H9 (cell line): Measurements from ENCODE around the gene GHITM. TPM values are rescaled to one million over a fixed set of nuclear protein-coding genes. Genes with fewer than 3 reads are reported as not detected.
"Not testable (repeated sequence)": the region's sequence is repeated elsewhere in the genome, so short reads cannot be mapped to it uniquely, and the experiment has no call there.

Experiments used
- DNase-seq: peaks from one replicate; pipeline ENCODE4 v3.0.0-alpha.2; 2017
- H2AFZ ChIP-seq: one replicate; pipeline ENCODE4 v1.6.1; 2013; ENCODE audit warnings: mild to moderate bottlenecking, low read length, control low read depth, moderate library complexity
- H2AK5ac ChIP-seq: 2 replicates; pipeline ENCODE4 v1.6.1; 2013; ENCODE audit warnings: low read length, control low read depth, mixed read lengths; ENCODE audit not compliant: insufficient read length
- H2BK120ac ChIP-seq: one replicate; pipeline ENCODE4 v1.6.1; 2013; ENCODE audit warnings: low read depth, mild to moderate bottlenecking, low read length, control low read depth, inconsistent platforms; ENCODE audit not compliant: poor library complexity, severe bottlenecking
- H2BK12ac ChIP-seq: 2 replicates; pipeline ENCODE4 v1.6.1; 2013; ENCODE audit warnings: low read length, control low read depth, mixed read lengths, low read depth; ENCODE audit not compliant: insufficient read length
- H2BK15ac ChIP-seq: 2 replicates; pipeline ENCODE4 v1.6.1; 2013; ENCODE audit warnings: low read depth, low read length, control low read depth
- H2BK20ac ChIP-seq: one replicate; pipeline ENCODE4 v1.6.1; 2013; ENCODE audit warnings: low read depth, mild to moderate bottlenecking, low read length, control low read depth, inconsistent platforms; ENCODE audit not compliant: poor library complexity, severe bottlenecking
- H2BK5ac ChIP-seq: 2 replicates; pipeline ENCODE4 v1.6.1; 2013; ENCODE audit warnings: low read length, control low read depth, mixed read lengths; ENCODE audit not compliant: insufficient read length
- H3K14ac ChIP-seq: 2 replicates; pipeline ENCODE4 v1.6.1; 2013; ENCODE audit warnings: low read length, control low read depth; ENCODE audit not compliant: insufficient read depth
- H3K18ac ChIP-seq: 2 replicates; pipeline ENCODE4 v1.6.1; 2013; ENCODE audit warnings: low read depth, mild to moderate bottlenecking, mixed read lengths, low read length, control low read depth; ENCODE audit not compliant: insufficient read length
- H3K23ac ChIP-seq: 2 replicates; pipeline ENCODE4 v1.6.1; 2013; ENCODE audit warnings: low read length, control low read depth, mixed read lengths, low read depth; ENCODE audit not compliant: insufficient read length
- H3K23me2 ChIP-seq: 2 replicates; pipeline ENCODE4 v1.6.1; 2013; ENCODE audit warnings: low read depth, mild to moderate bottlenecking, mixed read lengths, low read length, control low read depth; ENCODE audit not compliant: insufficient read length, poor library complexity, severe bottlenecking
- H3K27ac ChIP-seq: 2 replicates; pipeline ENCODE4 v1.5.1; 2013; ENCODE audit warnings: low read length, control low read depth, mixed read lengths, low read depth; ENCODE audit not compliant: insufficient read length
- H3K27me3 ChIP-seq: 2 replicates; pipeline ENCODE4 v1.6.1; 2013; ENCODE audit warnings: low read length, control low read depth, inconsistent platforms; ENCODE audit not compliant: insufficient read depth
- H3K4ac ChIP-seq: 2 replicates; pipeline ENCODE4 v1.6.1; 2013; ENCODE audit warnings: low read depth, mild to moderate bottlenecking, control low read depth, inconsistent platforms, low read length, moderate library complexity
- H3K4me1 ChIP-seq: 2 replicates; pipeline ENCODE4 v1.6.1; 2013; ENCODE audit warnings: low read length, control low read depth, inconsistent platforms; ENCODE audit not compliant: insufficient read depth
- H3K4me2 ChIP-seq: 2 replicates; pipeline ENCODE4 v1.6.1; 2013; ENCODE audit warnings: low read length, control low read depth, mixed read lengths; ENCODE audit not compliant: insufficient read length, insufficient read depth
- H3K56ac ChIP-seq: 2 replicates; pipeline ENCODE4 v1.6.1; 2013; ENCODE audit warnings: low read depth, mild to moderate bottlenecking, mixed read lengths, low read length, control low read depth; ENCODE audit not compliant: insufficient read length
- H3K79me1 ChIP-seq: 2 replicates; pipeline ENCODE4 v1.6.1; 2013; ENCODE audit warnings: low read depth, mild to moderate bottlenecking, moderate library complexity, low read length, control low read depth, inconsistent platforms; ENCODE audit not compliant: insufficient read depth, poor library complexity, severe bottlenecking
- H3K79me2 ChIP-seq: 2 replicates; pipeline ENCODE4 v1.6.1; 2013; ENCODE audit warnings: low read length, control low read depth, inconsistent platforms; ENCODE audit not compliant: insufficient read depth
- H3K9ac ChIP-seq: 2 replicates; pipeline ENCODE4 v1.6.1; 2013; ENCODE audit warnings: low read length, control low read depth, mixed read lengths; ENCODE audit not compliant: insufficient read length; ENCODE audit errors: extremely low read depth
- H3K9me3 ChIP-seq: one replicate; pipeline ENCODE4 v1.6.1; 2013; ENCODE audit warnings: low read depth, low read length, inconsistent platforms; ENCODE audit not compliant: control insufficient read depth
- H3T11ph ChIP-seq: one replicate; pipeline ENCODE4 v1.6.1; 2013; ENCODE audit warnings: mild to moderate bottlenecking, low read length, control low read depth, inconsistent platforms
- H4K20me1 ChIP-seq: one replicate; pipeline ENCODE4 v1.6.1; 2013; ENCODE audit not compliant: control insufficient read depth, insufficient read length, insufficient read depth
- H4K5ac ChIP-seq: 2 replicates; pipeline ENCODE4 v1.6.1; 2013; ENCODE audit warnings: low read depth, mild to moderate bottlenecking, mixed read lengths, low read length, control low read depth; ENCODE audit not compliant: insufficient read length
- H4K8ac ChIP-seq: replicated peaks from 2 replicates; pipeline ENCODE4 v1.6.1; 2013; ENCODE audit warnings: low read length, control low read depth, mixed read lengths, low read depth; ENCODE audit not compliant: insufficient read length
- H4K91ac ChIP-seq: 2 replicates; pipeline ENCODE4 v1.6.1; 2013; ENCODE audit warnings: low read depth, mild to moderate bottlenecking, moderate library complexity, mixed read lengths, low read length, control low read depth; ENCODE audit not compliant: insufficient read length
- H3K27ac Mint-ChIP-seq, 3 experiments: 2 replicates in 2 of 3; 3 replicates in 1 of 3; pipeline ENCODE4 v1.8.0; 2020 to 2021; ENCODE audit warnings: mixed read lengths in 3 of 3, mild to moderate bottlenecking in 1 of 3, moderate library complexity in 1 of 3
- H3K27me3 Mint-ChIP-seq: 2 replicates; pipeline ENCODE4 v1.8.0; 2021; ENCODE audit warnings: low read depth, mild to moderate bottlenecking, moderate library complexity, mixed read lengths
- H3K36me3 Mint-ChIP-seq, 3 experiments: 2 replicates in 2 of 3; 3 replicates in 1 of 3; pipeline ENCODE4 v1.8.0; 2020 to 2021; ENCODE audit warnings: low read depth in 3 of 3, mixed read lengths in 3 of 3; ENCODE audit not compliant: insufficient read depth in 1 of 3
- H3K4me1 Mint-ChIP-seq, 2 experiments: 2 replicates each; pipeline ENCODE4 v1.8.0; 2020; ENCODE audit warnings: mixed read lengths in 2 of 2
- H3K4me3 Mint-ChIP-seq, 2 experiments: 2 replicates in 1 of 2; 3 replicates in 1 of 2; pipeline ENCODE4 v1.8.0; 2020 to 2021; ENCODE audit warnings: mild to moderate bottlenecking in 2 of 2, mixed read lengths in 2 of 2, moderate library complexity in 1 of 2
- H3K9me3 Mint-ChIP-seq, 2 experiments: 2 replicates in 1 of 2; 3 replicates in 1 of 2; pipeline ENCODE4 v1.8.0; 2020; ENCODE audit warnings: mild to moderate bottlenecking in 2 of 2, mixed read lengths in 2 of 2, moderate library complexity in 1 of 2
- WGBS: extraction: QIAGEN DNeasy Blood & Tissue Kit; methylation state at CpG from one replicate; pipeline ENCODE4 v1.1.7; 2013; ENCODE audit warnings: missing lambda C conversion rate, low lambda C conversion rate, mixed read lengths; ENCODE audit not compliant: insufficient read length; ENCODE audit errors: extremely low coverage; 5-methylcytosine and 5-hydroxymethylcytosine counted together
- total RNA-seq: library from RNA; stranded (reverse); gene quantifications from 2 replicates; pipeline ENCODE4 v1.2.1, GENCODE V29; 2021
- TF ChIP-seq, protein P1 (sequence below): fragments of 200-600 bp; sonication (generic); conservative IDR thresholded peaks from 3 replicates; pipeline ENCODE4 v1.8.0; 2021; ENCODE audit warnings: antibody characterized with exemption, mild to moderate bottlenecking

GHITM gene
- total RNA-seq, 1 experiment from 2014 or later: 95.6 TPM

GRCh38 chr10:84108797-84109196 lies 30.5 kb upstream of the GHITM start:
- Histone ChIP-seq H3K18ac (no peak overlapping the region), H3K4me1 (no peaks in the 10 kb centered on the region), H2BK120ac (no peak overlapping the region), H3K56ac (no peak overlapping the region), H3K14ac (no peak overlapping the region), H3T11ph (no peak overlapping the region), H4K91ac (no peak overlapping the region), H3K4me2 (no peak overlapping the region), H3K23me2 (no peaks in the 10 kb centered on the region), H3K79me2 (no peaks in the 10 kb centered on the region), H3K9me3 (no peaks in the 10 kb centered on the region), H3K79me1 (no peaks in the 10 kb centered on the region), H3K23ac (no peak overlapping the region), H4K5ac (no peak overlapping the region), H3K27ac (no peak overlapping the region), H2AK5ac (no peak overlapping the region), H2AFZ (no peak overlapping the region), H2BK15ac (no peak overlapping the region), H3K9ac (no peak overlapping the region), H3K4ac (no peak overlapping the region), H2BK12ac (no peak overlapping the region), H2BK20ac (no peak overlapping the region), H2BK5ac (no peak overlapping the region), H3K27me3 (no peaks in the 10 kb centered on the region), H4K8ac (no peak overlapping the region), H4K20me1 (no peaks in the 10 kb centered on the region)
- no CpG with 5 or more reads among the region's 18 CpGs for WGBS
- Mint-ChIP-seq H3K4me1 (peaks cover 0 to 5% of the 10 kb centered on the region in 2 experiments; a peak in 1 of 4 replicates), H3K36me3 (no peaks in the 10 kb centered on the region), H3K9me3 (no peaks in the 10 kb centered on the region), H3K4me3 (no peak overlapping the region), H3K27ac (no peak overlapping the region), H3K27me3 (peaks cover 2% of the 10 kb centered on the region)
- TF ChIP-seq, protein P1, sequence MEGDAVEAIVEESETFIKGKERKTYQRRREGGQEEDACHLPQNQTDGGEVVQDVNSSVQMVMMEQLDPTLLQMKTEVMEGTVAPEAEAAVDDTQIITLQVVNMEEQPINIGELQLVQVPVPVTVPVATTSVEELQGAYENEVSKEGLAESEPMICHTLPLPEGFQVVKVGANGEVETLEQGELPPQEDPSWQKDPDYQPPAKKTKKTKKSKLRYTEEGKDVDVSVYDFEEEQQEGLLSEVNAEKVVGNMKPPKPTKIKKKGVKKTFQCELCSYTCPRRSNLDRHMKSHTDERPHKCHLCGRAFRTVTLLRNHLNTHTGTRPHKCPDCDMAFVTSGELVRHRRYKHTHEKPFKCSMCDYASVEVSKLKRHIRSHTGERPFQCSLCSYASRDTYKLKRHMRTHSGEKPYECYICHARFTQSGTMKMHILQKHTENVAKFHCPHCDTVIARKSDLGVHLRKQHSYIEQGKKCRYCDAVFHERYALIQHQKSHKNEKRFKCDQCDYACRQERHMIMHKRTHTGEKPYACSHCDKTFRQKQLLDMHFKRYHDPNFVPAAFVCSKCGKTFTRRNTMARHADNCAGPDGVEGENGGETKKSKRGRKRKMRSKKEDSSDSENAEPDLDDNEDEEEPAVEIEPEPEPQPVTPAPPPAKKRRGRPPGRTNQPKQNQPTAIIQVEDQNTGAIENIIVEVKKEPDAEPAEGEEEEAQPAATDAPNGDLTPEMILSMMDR: no peak
- DNase-seq: peak; percentile 33

DNA sequence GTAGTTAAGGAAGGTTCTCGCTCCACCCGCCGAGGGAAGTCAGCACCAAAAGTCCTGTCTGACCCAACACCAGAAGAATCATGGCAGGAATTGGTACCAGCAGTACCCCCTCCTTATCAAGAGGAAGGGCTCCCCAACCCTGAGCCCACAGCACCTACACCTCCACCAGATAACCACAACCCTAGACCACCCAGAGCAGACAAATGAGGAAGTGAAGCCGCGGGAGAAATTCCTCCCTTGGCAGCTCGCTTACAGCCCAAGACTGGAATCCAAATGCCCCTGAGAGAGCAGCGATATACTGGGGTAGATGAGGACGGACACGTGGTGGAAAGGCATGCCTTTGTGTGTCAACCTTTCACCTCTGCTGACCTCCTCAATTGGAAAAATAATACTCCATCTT lies 29.5 kb upstream of the GHITM start:
- not testable (repeated sequence) for H2AFZ ChIP-seq, H3K9ac ChIP-seq, H2BK12ac ChIP-seq, H3K23me2 ChIP-seq, H3K9me3 Mint-ChIP-seq, H3K4me1 ChIP-seq, H2BK5ac ChIP-seq, H4K8ac ChIP-seq, H3K27me3 ChIP-seq, H3K4me2 ChIP-seq, H3K79me2 ChIP-seq, H2AK5ac ChIP-seq, H2BK15ac ChIP-seq, H4K91ac ChIP-seq, H3T11ph ChIP-seq, H3K9me3 ChIP-seq, DNase-seq, H3K27ac Mint-ChIP-seq, H3K18ac ChIP-seq, H3K4me1 Mint-ChIP-seq, H3K23ac ChIP-seq, H3K27ac ChIP-seq, H4K5ac ChIP-seq, H3K14ac ChIP-seq, H2BK120ac ChIP-seq, H3K36me3 Mint-ChIP-seq, H4K20me1 ChIP-seq, H2BK20ac ChIP-seq, H3K4me3 Mint-ChIP-seq, H3K4ac ChIP-seq, H3K56ac ChIP-seq, H3K79me1 ChIP-seq, H3K27me3 Mint-ChIP-seq
- no CpG with 5 or more reads among the region's 9 CpGs for WGBS
